ENCODE results near the gene ZNF575. TPM values are rescaled to one million over a fixed set of nuclear protein-coding genes. Genes with fewer than 3 reads are reported as not detected.

Gene ZNF575
- total RNA-seq, 1 donor from 2014 or later: 6.5 TPM

- H3K36me3 Mint-ChIP-seq (ENCODE audit: unreplicated experiment): peaks cover 13% of the 10 kb centered on the region
- H3K4me3 Mint-ChIP-seq (ENCODE audit: unreplicated experiment): peak overlapping the region; percentile 93
- TF ChIP-seq CTCF (IDR thresholded peaks at IDR 0.05): peak; percentile 20
- H3K27ac Mint-ChIP-seq (ENCODE audit: unreplicated experiment): peak overlapping the region; percentile 90
- H3K27me3 Mint-ChIP-seq (ENCODE audit: unreplicated experiment): peaks cover 3% of the 10 kb centered on the region
- peak; percentile 96 for DNase-seq (ENCODE audit: extremely low spot score, unreplicated experiment)
- H3K9me3 Mint-ChIP-seq (ENCODE audit: unreplicated experiment): no peaks in the 10 kb centered on the region
- H3K4me1 Mint-ChIP-seq (ENCODE audit: unreplicated experiment): peaks cover 22% of the 10 kb centered on the region
These were observed 29.2 kb upstream of the ZNF575 start for GRCh38 chr19:43503501-43504425.

- Mint-ChIP-seq H3K27ac (ENCODE audit: unreplicated experiment) (peak within 1 kb of the TSS; percentile 90), H3K27me3 (ENCODE audit: unreplicated experiment) (peaks cover 3% of the 10 kb centered on the region), H3K9me3 (ENCODE audit: unreplicated experiment) (no peaks in the 10 kb centered on the region), H3K36me3 (ENCODE audit: unreplicated experiment) (peaks cover 11% of the 10 kb centered on the region), H3K4me1 (ENCODE audit: unreplicated experiment) (peaks cover 22% of the 10 kb centered on the region), H3K4me3 (ENCODE audit: unreplicated experiment) (peak within 1 kb of the TSS; percentile 93)
- no peak for TF ChIP-seq CTCF (IDR thresholded peaks at IDR 0.05)
- no peak for DNase-seq (ENCODE audit: extremely low spot score, unreplicated experiment)
These were observed 28.4 kb upstream of the ZNF575 start, which contains the start of gene PHLDB3 for GRCh38 chr19:43504426-43505185. Gene PHLDB3 (minus strand): TSS chr19:43504746. CDS start chr19:43504118, 628 bp downstream.

GRCh38 chr19:43505186-43505456 lies 27.9 kb upstream of the ZNF575 start:
- Mint-ChIP-seq H3K27ac (ENCODE audit: unreplicated experiment) (no peak overlapping the region), H3K4me1 (ENCODE audit: unreplicated experiment) (peaks cover 22% of the 10 kb centered on the region), H3K9me3 (ENCODE audit: unreplicated experiment) (no peaks in the 10 kb centered on the region), H3K36me3 (ENCODE audit: unreplicated experiment) (peaks cover 15% of the 10 kb centered on the region), H3K4me3 (ENCODE audit: unreplicated experiment) (peak overlapping the region; percentile 42), H3K27me3 (ENCODE audit: unreplicated experiment) (peaks cover 3% of the 10 kb centered on the region)
- no peak for TF ChIP-seq CTCF (IDR thresholded peaks at IDR 0.05)
- no peak for DNase-seq (ENCODE audit: extremely low spot score, unreplicated experiment)

GRCh38 chr19:43505941-43506340 lies 27.0 kb upstream of the ZNF575 start:
- Mint-ChIP-seq H3K9me3 (ENCODE audit: unreplicated experiment) (no peaks in the 10 kb centered on the region), H3K27ac (ENCODE audit: unreplicated experiment) (no peak overlapping the region), H3K27me3 (ENCODE audit: unreplicated experiment) (peaks cover 3% of the 10 kb centered on the region), H3K36me3 (ENCODE audit: unreplicated experiment) (peaks cover 19% of the 10 kb centered on the region), H3K4me1 (ENCODE audit: unreplicated experiment) (peaks cover 22% of the 10 kb centered on the region), H3K4me3 (ENCODE audit: unreplicated experiment) (no peak overlapping the region)
- no peak for TF ChIP-seq CTCF (IDR thresholded peaks at IDR 0.05)
- DNase-seq (ENCODE audit: extremely low spot score, unreplicated experiment): no peak

GRCh38 chr19:43506629-43507028 lies 26.4 kb upstream of the ZNF575 start:
- Mint-ChIP-seq H3K27ac (ENCODE audit: unreplicated experiment) (no peak overlapping the region), H3K27me3 (ENCODE audit: unreplicated experiment) (peaks cover 3% of the 10 kb centered on the region), H3K9me3 (ENCODE audit: unreplicated experiment) (no peaks in the 10 kb centered on the region), H3K36me3 (ENCODE audit: unreplicated experiment) (peaks cover 24% of the 10 kb centered on the region), H3K4me3 (ENCODE audit: unreplicated experiment) (no peak overlapping the region), H3K4me1 (ENCODE audit: unreplicated experiment) (peaks cover 22% of the 10 kb centered on the region)
- DNase-seq (ENCODE audit: extremely low spot score, unreplicated experiment): no peak
- TF ChIP-seq CTCF (IDR thresholded peaks at IDR 0.05): no peak
